ENCODE results near the gene TMEM92.
"Not testable (repeated sequence)": the region's sequence is repeated elsewhere in the genome, so short reads cannot be mapped to it uniquely, and the experiment has no call there.

TMEM92 gene

GRCh38 chr17:50262001-50262794, 12.1 kb upstream of the TMEM92 start:
- no peak for DNase-seq (ENCODE audit: low read depth in 2 of 2)

- DNase-seq (ENCODE audit: low read depth in 2 of 2), result no peak
Observed at GRCh38 chr17:50263331-50264262, 10.7 kb upstream of the TMEM92 start.

- no peak for DNase-seq (ENCODE audit: low read depth in 2 of 2)
Observed at GRCh38 chr17:50264263-50265113, 9.8 kb upstream of the TMEM92 start.

- DNase-seq (ENCODE audit: low read depth in 2 of 2), result no peak
Observed at GRCh38 chr17:50265212-50265611, 9.1 kb upstream of the TMEM92 start.

GRCh38 chr17:50265690-50266315, 8.5 kb upstream of the TMEM92 start:
- no peak for DNase-seq (ENCODE audit: low read depth in 2 of 2)

- no peak for DNase-seq (ENCODE audit: low read depth in 2 of 2)
Observed at GRCh38 chr17:50266384-50267073, 7.7 kb upstream of the TMEM92 start.

GRCh38 chr17:50267074-50267841, 7.0 kb upstream of the TMEM92 start:
- DNase-seq (ENCODE audit: low read depth in 2 of 2), result no peak

- no peak for DNase-seq (ENCODE audit: low read depth in 2 of 2)
Observed at GRCh38 chr17:50268026-50268425, 6.2 kb upstream of the TMEM92 start.

GRCh38 chr17:50268743-50269275, 5.5 kb upstream of the TMEM92 start:
- DNase-seq (ENCODE audit: low read depth in 2 of 2), result no peak

GRCh38 chr17:50269477-50270434, 4.5 kb upstream of the TMEM92 start:
- DNase-seq (ENCODE audit: low read depth in 2 of 2), result peak; percentile 44 to 57

GRCh38 chr17:50270435-50271362, 3.6 kb upstream of the TMEM92 start:
- no peak for DNase-seq (ENCODE audit: low read depth in 2 of 2)

GRCh38 chr17:50271363-50271750, 2.9 kb upstream of the TMEM92 start:
- not testable (repeated sequence) for DNase-seq (ENCODE audit: low read depth in 2 of 2)

- no peak for DNase-seq (ENCODE audit: low read depth in 2 of 2)
Observed at GRCh38 chr17:50272246-50272645, 2.0 kb upstream of the TMEM92 start.

GRCh38 chr17:50272711-50273653, 1.3 kb upstream of the TMEM92 start:
- peak; percentile 34 to 36 for DNase-seq (ENCODE audit: low read depth in 2 of 2)

GRCh38 chr17:50273654-50274040, 619 bp upstream of the TMEM92 start:
- no peak for DNase-seq (ENCODE audit: low read depth in 2 of 2)

- no peak for DNase-seq (ENCODE audit: low read depth in 2 of 2)
Observed at GRCh38 chr17:50274897-50275221, 593 bp downstream of the TMEM92 start.

Data from activated CD4-positive, alpha-beta T cell treated with anti-CD3 and anti-CD28 coated beads for 24 hours (primary cell).